Astrocyte of the hippocampus (primary cell): ENCODE data around the gene PNKD.

Experiments used
- DNase-seq: peaks from one replicate; pipeline ENCODE4 v3.0.0; 2011; ENCODE audit warnings: low read depth, low spot score

Gene PNKD

DNA sequence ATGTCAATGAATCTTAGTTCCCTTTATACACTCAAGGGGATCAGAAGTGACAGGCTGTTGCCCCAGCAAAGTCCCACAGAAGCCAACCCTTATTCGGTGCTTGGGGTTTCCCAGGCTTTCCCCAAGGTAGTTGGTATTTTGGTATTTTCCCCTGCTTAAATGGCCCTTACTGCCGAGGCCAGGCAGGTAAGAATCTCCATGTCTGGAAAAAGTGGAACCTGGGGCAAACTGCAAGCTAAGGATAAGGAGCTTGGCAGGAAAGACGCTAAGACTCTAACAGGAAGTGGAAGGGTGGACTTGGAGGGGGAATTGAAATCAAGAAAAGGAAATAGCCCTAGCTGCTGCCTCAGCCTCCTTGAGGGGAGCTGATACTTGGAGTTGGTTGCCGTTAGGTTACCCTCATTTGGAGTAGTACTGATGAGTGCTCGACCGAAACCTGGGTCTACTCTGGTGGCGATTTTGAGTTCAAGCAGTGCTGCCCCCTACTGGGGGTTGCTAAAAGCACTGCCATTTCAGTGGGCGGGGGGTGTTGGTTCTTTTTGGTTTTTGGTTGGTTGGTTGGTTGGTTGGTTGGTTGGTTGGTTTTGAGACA, 12.8 kb upstream of the PNKD start:
- peak; percentile 31 for DNase-seq

DNA sequence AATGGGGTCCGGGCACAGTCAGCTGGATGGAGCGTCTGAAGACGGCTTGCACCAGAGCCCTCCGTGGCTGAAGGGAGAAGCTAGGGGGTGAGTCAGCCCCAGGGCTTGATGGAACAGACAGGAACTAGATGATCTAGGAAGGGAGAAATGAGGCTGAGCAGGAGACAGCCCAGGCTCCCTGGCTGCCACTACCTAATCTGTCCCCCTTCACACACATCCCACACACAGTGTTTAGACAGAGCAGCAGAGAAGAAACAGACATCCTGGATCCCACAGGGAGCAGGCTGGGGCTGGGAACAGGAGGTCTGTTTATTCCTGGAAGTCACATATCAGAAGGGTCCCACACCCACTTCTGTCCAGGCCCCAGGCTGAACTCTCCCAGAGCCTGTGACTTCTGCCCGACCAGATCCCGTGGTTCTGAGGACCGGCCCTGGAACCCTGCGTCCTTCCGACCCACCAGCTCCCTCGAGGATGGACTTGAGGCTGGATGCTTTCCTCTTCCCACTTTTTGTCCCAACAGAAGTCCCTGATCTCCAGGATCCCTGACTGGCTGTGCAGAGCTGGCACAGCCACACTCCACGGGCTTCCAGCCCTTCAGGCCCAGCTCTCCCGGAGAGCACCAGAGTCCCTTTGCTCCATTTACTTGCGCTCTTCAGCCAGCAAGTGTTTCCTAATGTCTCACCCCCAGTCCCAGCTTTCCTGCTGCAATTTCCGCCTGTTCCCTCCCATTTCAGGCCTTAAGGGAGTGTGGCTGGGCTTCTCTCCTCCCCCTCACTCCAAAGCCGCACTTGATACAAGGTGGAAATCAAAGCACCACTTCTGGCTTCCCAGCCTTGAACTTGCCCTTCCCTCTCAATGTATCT, 11.0 kb upstream of the PNKD start:
- DNase-seq: peak; percentile 70

DNA sequence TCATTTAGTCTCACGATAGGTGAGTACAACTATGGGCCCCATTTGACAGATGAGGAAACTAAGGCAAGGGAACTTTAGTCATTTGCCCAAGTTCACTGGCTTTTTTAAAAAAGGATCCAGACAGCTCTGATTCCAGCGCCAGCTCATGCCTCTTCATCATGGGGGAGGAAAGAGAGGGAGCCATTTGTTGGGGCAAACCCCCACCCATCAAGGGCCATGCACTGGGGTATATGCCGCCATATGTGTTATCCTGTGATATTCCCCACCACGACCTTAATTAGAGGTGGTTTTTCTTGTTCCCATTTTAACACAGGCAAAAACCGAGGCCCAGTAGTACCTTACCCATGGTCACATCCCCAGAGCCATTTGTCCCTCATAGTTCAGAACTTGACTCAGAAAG, 10.2 kb upstream of the PNKD start:
- DNase-seq: no peak

DNA sequence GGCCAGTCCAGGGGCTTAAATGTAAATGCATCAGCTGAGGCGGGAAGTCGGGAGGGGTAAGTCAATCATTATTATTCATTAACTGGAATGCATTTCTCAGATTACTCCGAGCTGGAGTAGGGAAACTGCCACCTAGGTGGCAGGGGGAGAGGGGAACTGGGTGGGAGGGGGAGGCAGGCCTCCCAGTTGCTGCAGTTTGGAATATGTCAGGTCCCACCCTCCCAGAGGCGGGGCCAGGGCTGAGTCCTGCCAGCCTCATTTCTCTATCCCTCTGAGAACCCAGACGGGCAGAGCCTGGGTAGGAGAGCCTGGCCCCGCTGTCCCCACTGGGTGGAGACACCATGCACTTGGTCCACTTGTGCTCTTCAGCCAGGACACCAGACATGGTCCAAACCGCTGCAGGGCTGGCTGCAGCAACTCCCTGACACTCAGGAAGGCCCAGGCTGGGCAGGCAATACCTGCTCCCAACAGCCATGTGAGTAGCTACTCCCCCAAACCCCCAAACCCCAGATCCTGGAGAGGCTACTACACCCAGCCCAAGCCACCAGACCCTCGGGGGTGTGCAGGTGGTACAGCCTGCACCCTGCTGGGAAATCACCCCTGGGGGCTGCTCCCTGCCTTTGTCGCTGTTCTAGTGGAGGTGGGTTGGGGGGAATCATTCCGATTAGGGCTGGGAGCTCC, 9.4 kb upstream of the PNKD start, which contains the start of gene GPBAR1:
TSS of gene GPBAR1 (plus strand) at position 274 of the 681 bp plus-strand sequence. CDS start 1,710 bp downstream, outside the sequence.
- peak; percentile 36 for DNase-seq

DNA sequence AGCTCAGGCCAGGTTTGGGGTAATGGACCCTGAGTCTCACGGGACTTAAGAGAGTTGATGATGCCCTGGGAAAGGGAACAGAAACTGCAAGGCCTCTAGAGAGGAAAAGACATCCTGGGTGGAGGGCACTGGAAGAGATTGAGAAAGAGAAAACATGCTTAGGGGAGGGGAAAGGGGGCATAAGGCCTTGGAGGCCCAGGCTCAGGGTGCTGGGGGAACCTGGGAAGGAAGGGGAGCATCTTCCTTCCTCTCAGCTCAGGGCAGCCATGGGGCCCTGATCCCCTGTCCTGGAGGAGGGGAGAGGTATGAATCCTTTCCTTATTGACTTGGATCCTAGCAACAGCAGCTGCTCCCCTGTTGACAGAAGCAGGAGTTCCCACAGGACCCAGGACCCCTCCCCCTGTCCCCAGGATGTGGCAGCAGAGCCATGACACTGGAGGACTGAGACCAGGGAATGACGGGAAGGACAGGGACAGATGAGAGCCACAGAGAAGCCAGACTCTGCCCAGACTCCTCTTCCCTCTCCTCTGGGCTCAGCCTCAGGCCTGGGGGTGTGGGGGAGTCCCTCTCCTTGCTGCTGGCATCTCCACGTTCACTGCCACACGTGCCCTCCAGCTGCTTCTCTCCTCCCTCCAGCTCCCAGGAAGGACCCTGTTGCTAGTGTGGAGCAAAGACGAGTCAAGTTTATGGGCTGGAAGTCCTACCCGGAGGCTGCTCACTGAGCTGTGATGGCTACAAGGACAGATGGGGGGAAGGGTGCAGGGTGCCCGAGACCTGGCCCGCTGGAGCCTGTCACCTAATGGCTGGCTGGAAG, 8.7 kb upstream of the PNKD start:
- DNase-seq: no peak

DNA sequence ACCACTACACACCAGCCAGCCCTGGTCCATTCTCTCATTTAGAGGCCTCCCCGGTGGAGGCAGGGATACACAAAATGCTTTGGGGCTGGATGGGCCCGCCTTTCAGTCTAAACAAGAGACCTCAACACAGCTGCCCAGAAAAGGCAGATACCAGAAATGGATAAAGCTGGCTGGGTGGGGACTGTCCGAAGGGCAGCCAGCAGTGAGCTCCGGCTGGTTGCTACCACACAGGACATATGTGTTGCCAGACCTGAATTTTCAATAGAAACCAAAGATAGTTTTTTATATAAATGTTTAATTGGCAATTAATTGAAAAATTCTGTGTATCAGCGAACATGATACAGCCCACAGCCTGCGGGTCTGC, 8.1 kb upstream of the PNKD start:
- DNase-seq: no peak

DNA sequence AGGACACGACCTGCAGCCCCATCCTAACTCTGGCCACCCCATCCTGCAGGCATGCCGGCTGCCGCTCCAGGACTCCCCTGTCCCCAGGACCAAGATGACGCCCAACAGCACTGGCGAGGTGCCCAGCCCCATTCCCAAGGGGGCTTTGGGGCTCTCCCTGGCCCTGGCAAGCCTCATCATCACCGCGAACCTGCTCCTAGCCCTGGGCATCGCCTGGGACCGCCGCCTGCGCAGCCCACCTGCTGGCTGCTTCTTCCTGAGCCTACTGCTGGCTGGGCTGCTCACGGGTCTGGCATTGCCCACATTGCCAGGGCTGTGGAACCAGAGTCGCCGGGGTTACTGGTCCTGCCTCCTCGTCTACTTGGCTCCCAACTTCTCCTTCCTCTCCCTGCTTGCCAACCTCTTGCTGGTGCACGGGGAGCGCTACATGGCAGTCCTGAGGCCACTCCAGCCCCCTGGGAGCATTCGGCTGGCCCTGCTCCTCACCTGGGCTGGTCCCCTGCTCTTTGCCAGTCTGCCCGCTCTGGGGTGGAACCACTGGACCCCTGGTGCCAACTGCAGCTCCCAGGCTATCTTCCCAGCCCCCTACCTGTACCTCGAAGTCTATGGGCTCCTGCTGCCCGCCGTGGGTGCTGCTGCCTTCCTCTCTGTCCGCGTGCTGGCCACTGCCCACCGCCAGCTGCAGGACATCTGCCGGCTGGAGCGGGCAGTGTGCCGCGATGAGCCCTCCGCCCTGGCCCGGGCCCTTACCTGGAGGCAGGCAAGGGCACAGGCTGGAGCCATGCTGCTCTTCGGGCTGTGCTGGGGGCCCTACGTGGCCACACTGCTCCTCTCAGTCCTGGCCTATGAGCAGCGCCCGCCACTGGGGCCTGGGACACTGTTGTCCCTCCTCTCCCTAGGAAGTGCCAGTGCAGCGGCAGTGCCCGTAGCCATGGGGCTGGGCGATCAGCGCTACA, 7.4 kb upstream of the PNKD start:
- DNase-seq: no peak

DNA sequence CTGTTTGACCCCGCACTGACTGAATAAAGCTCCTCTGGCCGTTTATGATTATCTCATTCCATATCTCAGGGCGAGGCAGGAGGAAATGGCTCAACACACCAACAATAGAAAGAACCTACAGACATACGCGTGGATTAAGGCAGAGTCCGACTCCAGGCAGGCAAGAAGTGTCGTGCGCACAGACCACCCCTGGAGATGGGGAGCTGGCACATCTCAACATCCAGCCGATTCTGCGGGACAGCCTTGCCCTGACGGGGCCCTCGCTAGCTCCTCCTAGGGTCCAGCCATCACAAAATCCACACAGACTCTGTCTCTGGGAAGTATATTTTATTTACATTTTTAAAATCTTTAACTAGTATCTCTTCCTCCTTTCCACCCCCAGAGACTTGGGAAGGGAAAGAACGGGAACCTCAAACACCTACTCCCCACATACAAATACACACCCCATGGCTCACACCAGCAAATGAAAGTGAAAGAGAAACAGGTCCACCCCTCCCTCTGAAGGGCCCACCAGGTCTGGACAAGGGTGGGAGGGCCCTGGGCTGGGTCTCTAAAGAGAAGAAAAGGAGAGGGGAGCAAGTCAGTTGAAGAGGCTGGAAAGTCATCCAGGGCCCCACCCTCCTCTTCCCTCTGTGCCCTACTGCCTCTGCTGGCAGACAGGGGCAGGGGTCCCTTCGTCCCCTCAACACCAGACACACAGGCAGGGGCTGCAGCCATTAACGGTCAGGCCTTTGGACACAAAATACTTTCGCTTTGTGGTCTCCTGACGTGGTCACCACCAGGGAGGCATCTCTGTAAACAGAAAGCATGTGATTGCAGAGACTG, 6.3 kb upstream of the PNKD start:
- no peak for DNase-seq

DNA sequence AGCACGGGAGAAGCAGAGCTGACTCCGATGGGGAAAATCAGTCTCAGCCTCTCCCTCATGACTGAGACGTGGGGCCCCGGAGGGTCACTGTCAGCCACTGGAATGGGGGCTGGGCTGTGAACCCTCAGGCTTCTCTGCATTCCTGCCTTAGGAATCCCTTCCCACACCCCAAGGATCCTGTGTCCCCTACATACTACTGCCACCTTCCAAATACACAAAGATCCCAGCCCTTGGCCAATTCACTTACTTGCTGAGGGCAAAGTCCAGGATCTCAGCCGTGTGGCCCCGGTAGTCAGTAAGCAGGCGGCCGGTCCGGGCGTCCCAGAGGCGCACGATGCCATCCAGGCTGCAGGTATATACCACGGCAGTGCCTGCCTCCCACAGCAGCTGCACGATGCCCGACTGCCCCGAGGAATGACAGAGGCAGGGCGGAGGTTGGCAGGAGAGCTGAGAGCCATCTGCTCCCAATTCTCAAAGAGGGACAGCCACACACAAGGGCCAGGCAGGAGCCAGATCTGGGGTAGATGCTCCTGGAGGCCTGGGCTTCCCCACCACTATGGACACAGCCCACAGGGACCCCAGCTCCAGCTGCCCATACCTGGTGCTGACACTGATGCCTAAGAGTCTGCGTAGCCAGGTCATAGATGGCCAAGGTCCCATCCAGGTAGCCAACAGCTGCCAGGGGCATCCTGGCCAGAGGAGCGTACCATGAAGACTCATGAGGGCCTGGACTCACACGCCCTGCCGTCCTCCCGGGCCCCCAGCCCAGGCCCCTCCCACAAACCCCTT, 5.4 kb upstream of the PNKD start:
- no peak for DNase-seq

DNA sequence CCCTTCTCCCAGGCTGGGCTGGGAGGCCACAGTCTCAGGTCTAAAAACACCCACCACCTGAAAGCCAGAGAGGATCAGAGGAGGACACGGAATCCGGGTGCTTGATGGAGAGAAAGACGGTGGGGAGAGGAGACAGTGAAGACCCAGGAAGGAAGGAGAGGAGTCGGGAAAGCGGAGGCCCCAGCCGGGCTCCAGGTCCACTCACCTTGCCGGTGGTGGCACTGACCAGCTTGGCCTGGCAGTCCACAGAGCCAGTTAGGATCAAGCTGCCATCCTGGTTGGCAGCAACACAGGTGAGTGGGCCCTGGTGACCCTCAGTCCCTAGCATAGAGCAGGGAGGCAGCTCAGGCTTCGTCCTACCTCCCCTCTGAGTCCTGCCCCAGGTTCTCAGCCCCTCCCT, 4.7 kb upstream of the PNKD start:
- no peak for DNase-seq

DNA sequence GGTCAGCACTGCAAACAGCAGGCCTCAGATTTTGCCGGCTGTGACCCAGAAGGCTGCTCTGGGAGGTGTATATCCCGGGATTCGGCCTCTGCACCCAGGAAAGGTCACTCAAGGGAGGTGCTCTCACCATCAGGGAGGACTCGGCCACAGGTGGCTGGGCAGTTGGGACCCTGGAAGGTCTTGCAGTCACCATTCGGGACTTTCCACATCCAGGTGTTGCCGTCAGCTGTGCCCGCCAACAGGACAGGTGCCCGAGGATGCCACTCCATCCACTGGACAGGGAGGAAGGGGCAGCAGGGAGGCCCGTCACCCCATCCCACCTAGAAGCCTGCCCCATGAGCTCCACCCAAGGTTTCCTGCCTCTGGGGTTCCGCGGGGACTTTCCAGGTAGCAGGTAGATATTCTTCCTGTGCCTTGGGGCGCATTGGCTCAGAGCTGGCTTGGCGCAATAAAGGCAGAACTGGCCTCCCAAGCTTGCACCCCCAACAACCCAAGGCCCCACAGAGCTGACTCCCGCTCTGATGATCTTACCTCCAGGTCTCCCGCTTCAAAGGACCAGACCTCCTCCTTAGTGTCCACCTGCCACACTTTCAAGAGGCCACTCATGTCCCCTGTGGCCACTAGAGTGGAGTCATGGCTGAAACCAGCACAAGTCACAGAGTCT, 3.9 kb upstream of the PNKD start:
- DNase-seq: no peak

DNA sequence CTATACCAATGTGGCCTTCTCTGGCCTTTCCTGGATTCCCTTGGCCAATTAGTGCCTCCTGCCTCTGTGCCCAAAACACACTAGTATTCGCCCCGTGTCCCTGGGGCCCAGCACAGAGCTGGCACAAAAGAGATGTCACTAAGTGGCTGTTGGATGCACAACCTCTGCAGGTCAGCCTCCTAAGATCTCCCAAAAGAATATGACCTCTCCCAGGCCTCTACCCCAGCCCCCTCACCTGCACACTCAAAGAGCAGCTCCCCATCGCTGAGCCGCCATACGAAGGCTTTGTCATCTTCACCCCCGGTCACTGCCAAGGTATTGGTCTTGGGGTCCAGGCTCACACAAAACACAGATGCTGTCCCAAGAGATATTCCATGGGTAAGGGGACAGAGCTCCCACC, 3.1 kb upstream of the PNKD start:
- no peak for DNase-seq

DNA sequence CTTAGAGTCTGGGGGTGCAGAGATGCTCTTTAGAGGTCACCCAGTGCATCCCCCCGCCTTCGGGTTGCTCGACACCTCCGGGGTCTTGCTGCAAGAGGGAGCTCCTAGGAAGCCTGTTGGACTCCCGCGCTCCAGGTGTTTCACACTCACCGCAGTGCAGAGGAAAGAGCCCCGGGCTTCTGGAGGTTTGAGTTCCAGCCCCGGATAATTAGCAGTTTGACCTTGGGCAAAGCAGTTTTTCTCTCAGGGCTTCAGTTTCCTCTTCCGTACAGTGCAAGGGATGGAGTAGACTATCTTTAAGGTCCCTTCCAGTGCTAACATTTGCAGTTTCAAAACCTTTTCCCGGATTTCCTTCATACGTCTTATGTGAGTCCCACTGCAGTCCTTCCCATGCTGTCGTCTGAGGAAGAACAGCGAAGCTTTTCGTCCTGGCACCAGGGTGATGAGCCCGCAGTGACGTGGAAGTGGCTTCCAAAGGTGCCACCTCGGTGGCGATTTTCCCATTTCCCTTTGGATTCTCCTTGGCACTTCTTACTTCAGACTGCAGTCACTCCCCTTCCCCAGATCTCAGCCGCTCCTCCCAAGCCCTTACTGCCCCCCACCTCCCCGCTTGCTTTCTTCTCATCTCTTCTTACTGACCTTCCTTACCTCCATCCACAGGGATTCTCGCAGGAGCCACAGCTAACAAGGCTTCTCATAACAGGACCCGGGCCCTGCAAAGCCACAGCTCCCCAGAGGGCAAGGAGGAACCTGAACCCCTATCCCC, 585 bp downstream of the PNKD start:
- DNase-seq: no peak

DNA sequence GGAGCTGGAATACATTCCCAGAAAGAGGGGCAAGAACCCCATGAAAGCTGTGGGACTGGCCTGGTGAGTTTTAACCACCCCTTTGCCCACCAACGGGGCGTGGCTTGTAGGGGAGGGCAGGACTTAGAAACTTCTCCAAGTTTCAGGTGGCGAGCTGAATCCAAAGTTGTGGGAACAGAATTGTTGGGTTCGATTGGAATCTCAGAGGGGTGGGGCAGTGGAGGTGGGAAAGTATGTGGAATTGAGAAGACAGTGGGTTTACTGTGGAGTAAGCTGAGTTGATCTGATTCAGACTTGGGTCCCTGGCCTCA, 1.1 kb downstream of the PNKD start:
- no peak for DNase-seq

DNA sequence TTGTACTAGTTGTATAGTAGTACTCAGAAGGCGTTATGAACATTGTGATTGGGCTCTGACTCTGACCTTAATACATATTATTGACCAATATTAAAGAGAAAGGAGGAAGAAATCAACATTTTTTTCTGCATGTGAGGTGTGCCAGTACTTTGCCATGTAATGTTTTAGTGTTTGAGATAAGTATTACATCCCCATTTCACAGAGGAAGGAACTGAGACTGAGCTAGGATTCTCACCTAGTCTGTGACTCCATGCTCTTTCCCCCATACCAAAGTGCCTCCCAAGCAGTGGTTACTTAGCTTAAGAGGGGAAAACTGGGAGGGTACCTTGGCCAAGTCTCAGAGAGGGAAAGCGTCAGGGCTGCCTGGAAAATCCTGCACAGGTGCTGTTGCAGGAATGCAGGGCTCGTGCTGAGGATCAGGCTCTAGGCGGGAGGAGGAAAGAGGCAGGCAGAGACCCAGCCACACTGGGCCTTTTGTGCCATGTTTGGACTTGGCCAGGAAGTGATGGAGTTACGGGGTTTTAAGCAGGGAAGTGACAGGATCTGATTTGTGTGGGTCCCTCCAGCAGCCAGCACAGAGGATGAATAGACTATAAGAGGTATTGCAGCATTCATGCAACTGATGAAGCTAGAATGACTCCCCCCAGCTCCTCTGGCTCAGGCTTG, 1.7 kb downstream of the PNKD start:
- DNase-seq: no peak

DNA sequence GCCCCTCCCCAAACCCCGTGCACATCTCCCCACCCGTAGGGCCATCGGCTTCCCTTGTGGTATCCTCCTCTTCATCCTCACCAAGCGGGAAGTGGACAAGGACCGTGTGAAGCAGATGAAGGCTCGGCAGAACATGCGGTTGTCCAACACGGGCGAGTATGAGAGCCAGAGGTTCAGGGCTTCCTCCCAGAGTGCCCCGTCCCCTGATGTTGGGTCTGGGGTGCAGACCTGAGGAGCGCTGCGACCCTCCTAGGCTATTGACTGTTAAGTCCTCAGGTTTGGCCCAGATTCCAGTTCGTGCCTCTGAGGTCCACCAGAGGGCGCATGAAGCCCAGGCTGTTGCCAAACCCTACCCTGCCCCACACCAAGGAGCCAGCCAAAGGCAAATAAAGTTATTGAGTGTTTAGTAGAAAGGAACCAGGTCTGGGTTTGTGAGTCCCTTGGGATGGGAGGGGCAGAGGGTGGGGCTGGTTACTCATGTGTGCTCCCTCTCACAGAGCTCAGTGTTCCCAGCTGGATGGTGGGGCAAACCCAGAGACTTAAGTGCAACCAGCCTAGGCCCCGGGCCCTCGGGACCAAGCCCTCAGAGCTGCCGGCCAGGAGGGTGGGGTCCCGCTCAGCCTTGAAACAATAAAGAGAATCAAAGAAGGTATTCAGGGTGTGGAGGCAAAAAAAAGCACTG, 2.4 kb downstream of the PNKD start:
- DNase-seq: peak; percentile 91
